Lower leg skin (tissue), 4 donors: ENCODE measurements around the gene YAE1. TPM values are rescaled to one million over a fixed set of nuclear protein-coding genes. Genes with fewer than 3 reads are reported as not detected.

Experiments
- DNase-seq, 2 donors: peaks; one replicate each; pipeline ENCODE4 v3.0.0-alpha.2; 2019; ENCODE audit warnings: low spot score in 2 of 2
- H3K4me3 ChIP-seq: fragments of 200-600 bp; sonication (generic); 2 replicates; pipeline ENCODE4 v1.5.1; 2017; ENCODE audit warnings: mild to moderate bottlenecking, low read depth; ENCODE audit not compliant: poor library complexity, severe bottlenecking
- POLR2A ChIP-seq, 2 donors: fragments of 450-650 bp; IDR thresholded peaks; one replicate each; pipeline ENCODE4 v1.6.1; 2016 to 2017; ENCODE audit warnings: antibody characterized with exemption in 2 of 2, mild to moderate bottlenecking in 1 of 2, moderate library complexity in 1 of 2
- WGBS, 2 donors: methylation state at CpG; one replicate each; pipeline ENCODE4 v1.1.5; 2018; 5-methylcytosine and 5-hydroxymethylcytosine counted together
- intact Hi-C: fragments of 100-400 bp; cut with DNase I; formaldehyde crosslinking; loops from one replicate; pipeline ENCODE4 v1.15.0; 2023; ENCODE audit warnings: low total_unique reads
- total RNA-seq, 4 donors: library from RNA; depleted of rRNA; stranded (reverse); fragments of >200 nt; gene quantifications; one replicate each; pipeline ENCODE4 v1.1.0, GENCODE V29; 2016
- TF ChIP-seq, protein P1 (sequence below), 3 donors: fragments of 450-650 bp; IDR thresholded peaks; one replicate each; pipeline ENCODE4 v1.5.1; 2016; ENCODE audit warnings: antibody characterized with exemption in 3 of 3, mild to moderate bottlenecking in 3 of 3, moderate library complexity in 2 of 3

YAE1 gene
- total RNA-seq, 4 donors from 2014 or later = 13.2 to 18.4 (median 14.4) TPM

DNA sequence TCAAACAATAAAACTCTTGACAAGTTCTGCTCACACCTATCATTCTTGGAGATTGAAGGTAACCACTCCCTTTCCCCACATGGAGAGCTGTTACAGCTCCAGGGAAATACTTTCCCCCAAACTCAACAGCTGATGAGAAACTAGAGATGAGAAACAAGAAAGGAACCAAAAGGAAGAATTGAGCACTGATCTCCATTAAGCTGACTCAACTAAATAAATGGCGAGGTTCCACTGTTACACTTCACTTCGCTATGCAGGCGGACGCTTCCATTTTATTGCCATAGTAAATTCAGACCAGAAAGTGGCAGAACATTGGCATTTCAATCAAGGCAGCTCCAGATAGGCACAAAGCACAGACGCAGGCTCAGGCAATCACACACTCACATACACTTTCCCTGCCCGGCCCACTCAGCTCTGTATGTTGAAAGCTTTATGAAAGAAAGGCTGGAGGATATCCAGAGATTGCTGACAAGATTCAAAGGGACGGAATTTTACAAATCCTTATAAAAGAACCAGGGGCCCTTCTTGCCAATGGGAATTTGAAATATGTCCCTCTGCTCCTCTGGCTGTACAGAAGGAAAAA is 11.5 kb upstream of the YAE1 start:
- intact Hi-C loops = no loop called here
- WGBS, 2 donors = 35 to 37% methylated on average over 7 of the region's 7 CpGs

DNA sequence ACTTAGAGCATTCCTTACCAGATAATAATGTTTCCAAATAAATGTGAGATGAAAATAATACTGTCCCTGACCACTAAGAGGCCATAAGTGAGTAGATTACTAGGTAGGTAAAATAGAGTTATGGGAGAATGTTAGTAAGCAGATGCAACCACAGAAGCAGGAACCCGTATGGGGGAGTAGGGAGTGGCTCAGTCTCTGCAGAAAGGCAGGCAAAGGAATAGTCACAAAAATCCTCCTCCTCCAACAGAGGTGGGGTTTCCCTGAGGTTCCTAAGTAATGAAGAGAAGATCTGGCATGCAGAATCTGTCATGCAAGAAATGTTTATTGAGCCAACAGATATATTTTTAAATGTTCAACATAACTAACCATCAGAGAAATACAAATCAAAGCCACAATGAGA is 9.0 kb upstream of the YAE1 start:
- TF ChIP-seq POLR2A (IDR thresholded peaks at IDR 0.05) = no peak
- TF ChIP-seq, protein P1, sequence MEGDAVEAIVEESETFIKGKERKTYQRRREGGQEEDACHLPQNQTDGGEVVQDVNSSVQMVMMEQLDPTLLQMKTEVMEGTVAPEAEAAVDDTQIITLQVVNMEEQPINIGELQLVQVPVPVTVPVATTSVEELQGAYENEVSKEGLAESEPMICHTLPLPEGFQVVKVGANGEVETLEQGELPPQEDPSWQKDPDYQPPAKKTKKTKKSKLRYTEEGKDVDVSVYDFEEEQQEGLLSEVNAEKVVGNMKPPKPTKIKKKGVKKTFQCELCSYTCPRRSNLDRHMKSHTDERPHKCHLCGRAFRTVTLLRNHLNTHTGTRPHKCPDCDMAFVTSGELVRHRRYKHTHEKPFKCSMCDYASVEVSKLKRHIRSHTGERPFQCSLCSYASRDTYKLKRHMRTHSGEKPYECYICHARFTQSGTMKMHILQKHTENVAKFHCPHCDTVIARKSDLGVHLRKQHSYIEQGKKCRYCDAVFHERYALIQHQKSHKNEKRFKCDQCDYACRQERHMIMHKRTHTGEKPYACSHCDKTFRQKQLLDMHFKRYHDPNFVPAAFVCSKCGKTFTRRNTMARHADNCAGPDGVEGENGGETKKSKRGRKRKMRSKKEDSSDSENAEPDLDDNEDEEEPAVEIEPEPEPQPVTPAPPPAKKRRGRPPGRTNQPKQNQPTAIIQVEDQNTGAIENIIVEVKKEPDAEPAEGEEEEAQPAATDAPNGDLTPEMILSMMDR (IDR thresholded peaks at IDR 0.05) = no peak
- DNase-seq = no peak
- intact Hi-C loops = no loop called here
- WGBS, 2 donors = 20 to 31% methylated on average over 1 of the region's 1 CpG
- no peak overlapping the region for H3K4me3 ChIP-seq

More for the DNA sequence above, 11.5 kb upstream of the YAE1 start:
- DNase-seq = no peak
- no peak overlapping the region for H3K4me3 ChIP-seq
- TF ChIP-seq POLR2A (IDR thresholded peaks at IDR 0.05) = no peak
- TF ChIP-seq, protein P1 (IDR thresholded peaks at IDR 0.05) = no peak

DNA sequence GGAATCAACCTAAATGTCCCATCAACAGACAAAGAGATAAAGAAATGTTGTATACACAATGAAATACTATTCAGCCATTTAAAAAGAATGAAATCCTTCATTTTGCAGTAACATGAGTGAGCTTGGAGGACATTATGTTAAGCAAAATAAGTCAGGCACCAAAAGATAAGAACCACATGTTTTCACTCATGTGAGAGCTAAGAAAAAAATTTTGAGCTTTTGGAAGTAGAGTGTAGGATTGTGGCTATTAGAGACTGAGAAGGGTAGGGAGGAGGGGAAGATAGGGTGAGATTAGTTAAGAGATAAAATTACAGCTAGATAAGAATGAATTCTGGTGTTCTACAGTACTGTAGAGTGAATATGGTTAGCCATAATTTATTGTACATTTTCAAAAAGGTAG is 8.3 kb upstream of the YAE1 start:
- intact Hi-C loops = no loop called here
- TF ChIP-seq, protein P1 (IDR thresholded peaks at IDR 0.05) = no peak
- DNase-seq = no peak
- no peak overlapping the region for H3K4me3 ChIP-seq

DNA sequence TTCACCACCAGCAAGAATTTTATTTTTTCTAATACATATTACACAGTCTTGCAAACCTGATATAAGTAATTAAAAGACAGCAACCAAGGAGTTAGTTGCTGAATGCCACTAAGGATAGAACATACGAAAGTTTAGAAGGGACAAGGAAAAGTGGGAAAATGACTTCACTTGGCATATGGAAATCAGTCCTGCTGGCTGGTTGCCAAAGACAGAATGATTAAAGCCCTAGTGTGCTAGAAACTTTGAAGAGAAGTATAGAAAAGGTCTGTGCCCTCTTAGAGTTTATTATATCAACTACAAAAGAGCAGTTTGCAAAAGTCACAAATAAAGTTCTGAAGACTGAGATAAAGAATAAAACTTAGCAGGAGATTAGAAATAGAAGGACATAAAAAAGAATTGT is 5.8 kb upstream of the YAE1 start:
- 43 to 53% methylated on average over 1 of the region's 1 CpG for WGBS, 2 donors
- no peak for TF ChIP-seq POLR2A (IDR thresholded peaks at IDR 0.05)
- TF ChIP-seq, protein P1 (IDR thresholded peaks at IDR 0.05) = no peak
- DNase-seq = no peak
- no peak overlapping the region for H3K4me3 ChIP-seq
- intact Hi-C loops = no loop called here

DNA sequence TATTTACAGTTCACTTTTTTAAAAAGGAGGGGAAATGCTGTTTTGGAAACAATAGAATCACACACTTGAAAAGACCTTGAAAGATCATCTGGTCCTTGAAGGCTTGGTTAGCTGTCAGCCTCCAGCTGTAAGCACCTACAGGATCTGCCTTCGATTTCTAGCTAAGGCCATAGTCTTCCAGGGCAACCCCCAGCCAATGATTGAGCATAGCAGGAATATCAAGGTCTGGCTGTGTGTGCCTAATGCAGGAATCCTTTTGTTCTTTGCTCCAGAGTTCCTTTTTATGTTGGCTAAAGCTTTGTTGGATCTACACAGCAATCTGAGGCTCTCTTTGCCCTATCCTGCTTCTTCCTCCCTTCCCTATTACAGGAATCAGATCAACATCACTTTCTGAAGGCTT is 5.2 kb upstream of the YAE1 start:
- 61 to 79% methylated on average over 1 of the region's 1 CpG for WGBS, 2 donors
- DNase-seq = no peak
- no peak for TF ChIP-seq POLR2A (IDR thresholded peaks at IDR 0.05)
- TF ChIP-seq, protein P1 (IDR thresholded peaks at IDR 0.05) = no peak
- no peak overlapping the region for H3K4me3 ChIP-seq
- intact Hi-C loops = no loop called here

DNA sequence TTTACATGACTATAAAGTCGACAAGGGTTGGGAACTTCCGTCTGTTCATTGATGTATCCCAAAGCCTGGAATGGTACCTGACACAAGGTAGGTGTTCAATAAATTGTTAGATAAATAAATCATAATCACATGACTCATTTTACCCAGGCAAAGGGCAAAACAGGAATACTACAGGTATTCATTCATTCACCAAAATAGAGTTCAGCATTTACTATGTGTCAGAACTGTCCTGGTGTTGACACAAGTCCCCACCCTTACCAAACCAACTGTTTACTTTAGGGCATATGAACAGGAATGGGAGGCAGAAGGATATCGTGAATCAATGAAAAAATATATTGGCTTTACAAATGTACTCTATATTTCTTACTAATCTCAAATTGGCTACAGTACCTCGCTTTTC is 666 bp upstream of the YAE1 start:
- no peak for DNase-seq
- intact Hi-C loops = no loop called here
- TF ChIP-seq POLR2A (IDR thresholded peaks at IDR 0.05) = no peak
- TF ChIP-seq, protein P1 (IDR thresholded peaks at IDR 0.05) = no peak
- WGBS, 2 donors = 44 to 45% methylated on average over 4 of the region's 4 CpGs
- H3K4me3 ChIP-seq = peak overlapping the region; percentile 64
